Limb (tissue), 2 donors: ENCODE results near the gene UBA1.
A peak's percentile ranks its signal among the peaks of the same experiment; 100 is the strongest.

Experiments
- DNase-seq, 2 donors: peaks; one replicate each; pipeline ENCODE4 v3.0.0-alpha.2; 2016; ENCODE audit errors: extremely low spot score in 2 of 2

Gene UBA1

GRCh38 chrX:47187106-47187677 is 6.4 kb upstream of the UBA1 start:
- DNase-seq, result no peak

- no peak for DNase-seq
Observed at GRCh38 chrX:47189906-47190305, 3.7 kb upstream of the UBA1 start.

- DNase-seq, result peak; percentile 85 to 89
Observed at GRCh38 chrX:47190445-47191269, 3.0 kb upstream of the UBA1 start.

GRCh38 chrX:47191331-47191730 is 2.3 kb upstream of the UBA1 start:
- no peak for DNase-seq

GRCh38 chrX:47191806-47192401 is 1.7 kb upstream of the UBA1 start:
- no peak for DNase-seq

GRCh38 chrX:47194194-47194787 is 662 bp downstream of the UBA1 start:
- DNase-seq, result no peak

- no peak for DNase-seq
Observed at GRCh38 chrX:47196098-47196497, 2.5 kb downstream of the UBA1 start.

GRCh38 chrX:47197526-47197925 is 3.9 kb downstream of the UBA1 start:
- DNase-seq, result no peak

GRCh38 chrX:47198026-47198686 is 4.5 kb downstream of the UBA1 start:
- DNase-seq, result no peak

GRCh38 chrX:47198687-47199080 is 5.1 kb downstream of the UBA1 start:
- DNase-seq, result no peak

- no peak for DNase-seq
Observed at GRCh38 chrX:47199286-47199685, 5.7 kb downstream of the UBA1 start.

GRCh38 chrX:47200385-47201150 is 6.9 kb downstream of the UBA1 start:
- DNase-seq, result no peak

GRCh38 chrX:47201345-47201944 is 7.8 kb downstream of the UBA1 start:
- DNase-seq, result no peak

- no peak for DNase-seq
Observed at GRCh38 chrX:47202316-47202715, 8.7 kb downstream of the UBA1 start.

- no peak for DNase-seq
Observed at GRCh38 chrX:47202877-47203276, 9.2 kb downstream of the UBA1 start.

GRCh38 chrX:47204970-47205369 is 11.3 kb downstream of the UBA1 start:
- DNase-seq, result no peak

- DNase-seq, result no peak
Observed at GRCh38 chrX:47206316-47206715, 12.7 kb downstream of the UBA1 start.

- DNase-seq, result no peak
Observed at GRCh38 chrX:47208108-47208507, 14.5 kb downstream of the UBA1 start.

- DNase-seq, result no peak
Observed at GRCh38 chrX:47209508-47210238, 16.0 kb downstream of the UBA1 start.
